SK-N-SH (cell line): ENCODE measurements around the gene TMC1. TPM values are rescaled to one million over a fixed set of nuclear protein-coding genes. Genes with fewer than 3 reads are reported as not detected.

ENCODE experiments used
- CTCF ChIA-PET: fragments of 300-600, 350-600 bp; formaldehyde crosslinking; extraction: SDS; loops from one replicate; lab custom pipeline; 2021; lab: Yijun Ruan, JAX
- POLR2A ChIA-PET: fragments of 350-600 bp; sonication (Branson Sonifier 250); formaldehyde crosslinking; extraction: SDS; loops from one replicate; lab custom pipeline; 2020; ENCODE audit warnings: antibody characterized with exemption, inconsistent platforms; lab: Yijun Ruan, JAX
- DNase-seq: peaks from one replicate; pipeline ENCODE4 v3.0.0; 2012
- H2AFZ ChIP-seq: fragments of 200-600 bp; sonication (generic); 2 replicates; pipeline ENCODE4 v1.8.1; 2016; ENCODE audit warnings: antibody characterized with exemption, mild to moderate bottlenecking, low read depth
- H3F3A ChIP-seq: fragments of 200-600 bp; sonication (generic); replicated peaks from 2 replicates; pipeline ENCODE3; 2016; ENCODE audit warnings: antibody characterized with exemption, mild to moderate bottlenecking; ENCODE audit not compliant: insufficient read depth
- H3K27ac ChIP-seq, 2 experiments: fragments of 200-500 bp in 1 of 2; fragments of 200-600 bp in 1 of 2; sonication (Bioruptor generic) in 1 of 2; sonication (generic), shearing (Covaris generic) in 1 of 2; 2 replicates each; pipeline versions ENCODE4 v1.5.1 to v1.6.1; 2014 to 2016; ENCODE audit warnings: low read depth in 2 of 2, inconsistent platforms in 1 of 2, low read length in 1 of 2, mild to moderate bottlenecking in 1 of 2, mixed read lengths in 1 of 2
- H3K27me3 ChIP-seq: fragments of 200-600 bp; sonication (generic), shearing (Covaris generic); 2 replicates; pipeline ENCODE4 v1.6.1; 2016; ENCODE audit warnings: mixed run types; ENCODE audit not compliant: insufficient read depth
- H3K36me3 ChIP-seq, 2 experiments: fragments of 200-500 bp in 1 of 2; fragments of 200-600 bp in 1 of 2; sonication (Bioruptor generic) in 1 of 2; sonication (generic) in 1 of 2; replicated peaks in 1 of 2; 2 replicates each; pipeline versions ENCODE3 to v1.5.1; 2014 to 2016; ENCODE audit warnings: low read length in 1 of 2, mild to moderate bottlenecking in 1 of 2; ENCODE audit not compliant: insufficient read depth in 2 of 2, control insufficient read depth in 1 of 2
- H3K4me1 ChIP-seq, 2 experiments: fragments of 200-500 bp in 1 of 2; fragments of 200-600 bp in 1 of 2; sonication (Bioruptor generic) in 1 of 2; sonication (generic), shearing (Covaris generic) in 1 of 2; 2 replicates each; pipeline versions ENCODE4 v1.5.1 to v1.6.1; 2014 to 2016; ENCODE audit warnings: low read depth in 1 of 2, low read length in 1 of 2, mixed run types in 1 of 2; ENCODE audit not compliant: insufficient read depth in 2 of 2, control insufficient read depth in 1 of 2
- H3K4me2 ChIP-seq: fragments of 200-600 bp; sonication (generic), shearing (Covaris generic); 2 replicates; pipeline ENCODE4 v1.6.1; 2017; ENCODE audit warnings: mixed run types
- H3K4me3 ChIP-seq, 2 experiments: fragments of 200-500 bp in 1 of 2; fragments of 200-600 bp in 1 of 2; sonication (Bioruptor generic) in 1 of 2; sonication (generic), shearing (Covaris generic) in 1 of 2; 2 replicates each; pipeline versions ENCODE4 v1.5.1 to v1.8.1; 2014 to 2016; ENCODE audit warnings: low read depth in 2 of 2, inconsistent platforms in 1 of 2, low read length in 1 of 2, mild to moderate bottlenecking in 1 of 2, mixed read lengths in 1 of 2, moderate library complexity in 1 of 2
- H3K79me2 ChIP-seq: fragments of 200-600 bp; sonication (generic); 2 replicates; pipeline ENCODE4 v1.8.1; 2017; ENCODE audit warnings: mild to moderate bottlenecking; ENCODE audit not compliant: insufficient read depth
- H3K9ac ChIP-seq: fragments of 200-600 bp; sonication (generic); 2 replicates; pipeline ENCODE4 v1.6.1; 2017; ENCODE audit warnings: mixed run types
- H3K9me2 ChIP-seq: fragments of 200-600 bp; sonication (generic); 2 replicates; pipeline ENCODE4 v1.6.1; 2017; ENCODE audit warnings: mixed run types
- H3K9me3 ChIP-seq: fragments of 200-600 bp; sonication (generic); 2 replicates; pipeline ENCODE4 v1.6.1; 2017; ENCODE audit warnings: mixed run types, mild to moderate bottlenecking, moderate library complexity
- H4K20me1 ChIP-seq: fragments of 200-600 bp; sonication (generic); 2 replicates; pipeline ENCODE4 v1.6.1; 2017; ENCODE audit warnings: mild to moderate bottlenecking, mixed run types; ENCODE audit not compliant: insufficient read depth
- EP300 ChIP-seq, 2 experiments: IDR thresholded peaks; 2 replicates each; pipeline versions ENCODE4 v1.4.0 to v1.6.1; 2012; ENCODE audit warnings: borderline replicate concordance in 1 of 2, low read depth in 1 of 2, low read length in 1 of 2
- FOXM1 ChIP-seq: IDR thresholded peaks from 2 replicates; pipeline ENCODE4 v1.4.0; 2012; ENCODE audit warnings: low read depth, mild to moderate bottlenecking
- GABPA ChIP-seq: IDR thresholded peaks from 2 replicates; pipeline ENCODE4 v1.4.0; 2012; ENCODE audit warnings: low read depth, mild to moderate bottlenecking
- MAX ChIP-seq: IDR thresholded peaks from 2 replicates; pipeline ENCODE4 v1.4.0; 2012; ENCODE audit warnings: low read depth
- MEF2A ChIP-seq: IDR thresholded peaks from 2 replicates; pipeline ENCODE4 v1.4.0; 2012; ENCODE audit warnings: low read depth, borderline replicate concordance
- NRF1 ChIP-seq: IDR thresholded peaks from 2 replicates; pipeline ENCODE4 v1.6.1; 2012; ENCODE audit warnings: low read depth, mild to moderate bottlenecking, low read length
- RCOR1 ChIP-seq: fragments of 150-350 bp; IDR thresholded peaks from 2 replicates; pipeline ENCODE4 v1.6.1; 2017; ENCODE audit warnings: antibody characterized with exemption, low read length
- RXRA ChIP-seq: IDR thresholded peaks from 2 replicates; pipeline ENCODE4 v1.4.0; 2012; ENCODE audit warnings: low read depth, mild to moderate bottlenecking, borderline replicate concordance
- SIN3A ChIP-seq: IDR thresholded peaks from 2 replicates; pipeline ENCODE4 v1.6.1; 2012; ENCODE audit warnings: low read depth, mild to moderate bottlenecking, low read length, moderate library complexity, borderline replicate concordance
- USF1 ChIP-seq: IDR thresholded peaks from 2 replicates; pipeline ENCODE4 v1.4.0; 2012; ENCODE audit warnings: low read depth, borderline replicate concordance
- USF2 ChIP-seq: fragments of 150-350 bp; IDR thresholded peaks from 2 replicates; pipeline ENCODE4 v1.6.1; 2017; ENCODE audit warnings: antibody characterized with exemption, low read length, low read depth, borderline replicate concordance
- ZBTB33 ChIP-seq: IDR thresholded peaks from 2 replicates; pipeline ENCODE4 v1.4.0; 2012; ENCODE audit warnings: low read depth, borderline replicate concordance
- WGBS: methylation state at CpG from one replicate; pipeline ENCODE4 v1.1.6; 2017; ENCODE audit warnings: low lambda C conversion rate; 5-methylcytosine and 5-hydroxymethylcytosine counted together
- polyA plus RNA-seq, 3 experiments: library from polyadenylated mRNA; depleted of rRNA; stranded (reverse); fragments of >200 nt; gene quantifications; 2 replicates each; pipeline ENCODE4 v1.2.3, GENCODE V29; 2012

Gene TMC1
- polyA plus RNA-seq, 1 of the 3 experiments (the other 2 are of a cell fraction), result not detected

GRCh38 chr9:72880821-72881220 lies 359.4 kb downstream of the TMC1 start:
- CTCF ChIA-PET, result no interaction called here
- H3K4me3 ChIP-seq, result no peak overlapping the region

More at GRCh38 chr9:72880821-72881220, 359.4 kb downstream of the TMC1 start:
- Histone ChIP-seq H3K27ac (no peak overlapping the region), H3K9me2 (no peaks in the 10 kb centered on the region), H3F3A (no peaks in the 10 kb centered on the region), H3K9ac (no peak overlapping the region), H4K20me1 (no peaks in the 10 kb centered on the region), H3K36me3 (no peaks in the 10 kb centered on the region), H2AFZ (no peak overlapping the region), H3K4me2 (no peak overlapping the region), H3K9me3 (no peaks in the 10 kb centered on the region), H3K79me2 (no peaks in the 10 kb centered on the region), H3K27me3 (no peaks in the 10 kb centered on the region; the same call in 1 of the 2 replicates), H3K4me1 (no peaks in the 10 kb centered on the region)
- 12% methylated on average over 2 of the region's 2 CpGs for WGBS
- DNase-seq, result no peak
- TF ChIP-seq MEF2A, result no peak
- TF ChIP-seq EP300 (IDR thresholded peaks at IDR 0.05; ENCODE audit: borderline replicate concordance in 1 of 2, low read depth in 1 of 2, low read length in 1 of 2), result no peak
- no peak for TF ChIP-seq MAX
- TF ChIP-seq USF1, result no peak
- no peak for TF ChIP-seq SIN3A
- TF ChIP-seq RXRA, result no peak
- TF ChIP-seq RCOR1, result no peak
- TF ChIP-seq GABPA, result no peak
- no peak for TF ChIP-seq FOXM1
- no peak for TF ChIP-seq NRF1
- no peak for TF ChIP-seq USF2
- TF ChIP-seq ZBTB33, result no peak
- POLR2A ChIA-PET, result no interaction called here
